ENCODE results near the gene AFAP1. TPM values are rescaled to one million over a fixed set of nuclear protein-coding genes. Genes with fewer than 3 reads are reported as not detected.
A peak's percentile ranks its signal among the peaks of the same experiment; 100 is the strongest.

AFAP1 gene
- total RNA-seq, 1 donor from 2014 or later: 28.7 TPM

GRCh38 chr4:7756071-7756470 lies 183.6 kb downstream of the AFAP1 start:
- no peak for DNase-seq
- Histone ChIP-seq H3K27ac (no peak overlapping the region), H3K27me3 (no peaks in the 10 kb centered on the region), H3K9me3 (no peaks in the 10 kb centered on the region), H3K36me3 (peaks cover 6% of the 10 kb centered on the region), H3K4me3 (no peak overlapping the region), H3K4me1 (peaks cover 6% of the 10 kb centered on the region)
- intact Hi-C loops (cut with DNase I): no loop called here
- TF ChIP-seq, protein P1, sequence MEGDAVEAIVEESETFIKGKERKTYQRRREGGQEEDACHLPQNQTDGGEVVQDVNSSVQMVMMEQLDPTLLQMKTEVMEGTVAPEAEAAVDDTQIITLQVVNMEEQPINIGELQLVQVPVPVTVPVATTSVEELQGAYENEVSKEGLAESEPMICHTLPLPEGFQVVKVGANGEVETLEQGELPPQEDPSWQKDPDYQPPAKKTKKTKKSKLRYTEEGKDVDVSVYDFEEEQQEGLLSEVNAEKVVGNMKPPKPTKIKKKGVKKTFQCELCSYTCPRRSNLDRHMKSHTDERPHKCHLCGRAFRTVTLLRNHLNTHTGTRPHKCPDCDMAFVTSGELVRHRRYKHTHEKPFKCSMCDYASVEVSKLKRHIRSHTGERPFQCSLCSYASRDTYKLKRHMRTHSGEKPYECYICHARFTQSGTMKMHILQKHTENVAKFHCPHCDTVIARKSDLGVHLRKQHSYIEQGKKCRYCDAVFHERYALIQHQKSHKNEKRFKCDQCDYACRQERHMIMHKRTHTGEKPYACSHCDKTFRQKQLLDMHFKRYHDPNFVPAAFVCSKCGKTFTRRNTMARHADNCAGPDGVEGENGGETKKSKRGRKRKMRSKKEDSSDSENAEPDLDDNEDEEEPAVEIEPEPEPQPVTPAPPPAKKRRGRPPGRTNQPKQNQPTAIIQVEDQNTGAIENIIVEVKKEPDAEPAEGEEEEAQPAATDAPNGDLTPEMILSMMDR (IDR thresholded peaks at IDR 0.05): no peak
- no peak for ATAC-seq

GRCh38 chr4:7755561-7755960 lies 184.1 kb downstream of the AFAP1 start:
- Histone ChIP-seq H3K27ac (no peak overlapping the region), H3K4me1 (peaks cover 6% of the 10 kb centered on the region), H3K36me3 (peaks cover 1% of the 10 kb centered on the region), H3K4me3 (no peak overlapping the region), H3K9me3 (no peaks in the 10 kb centered on the region), H3K27me3 (no peaks in the 10 kb centered on the region)
- DNase-seq (no peak), ATAC-seq (no peak)
- TF ChIP-seq, protein P1 (IDR thresholded peaks at IDR 0.05): no peak
- intact Hi-C loops (cut with DNase I): no loop called here

DNA sequence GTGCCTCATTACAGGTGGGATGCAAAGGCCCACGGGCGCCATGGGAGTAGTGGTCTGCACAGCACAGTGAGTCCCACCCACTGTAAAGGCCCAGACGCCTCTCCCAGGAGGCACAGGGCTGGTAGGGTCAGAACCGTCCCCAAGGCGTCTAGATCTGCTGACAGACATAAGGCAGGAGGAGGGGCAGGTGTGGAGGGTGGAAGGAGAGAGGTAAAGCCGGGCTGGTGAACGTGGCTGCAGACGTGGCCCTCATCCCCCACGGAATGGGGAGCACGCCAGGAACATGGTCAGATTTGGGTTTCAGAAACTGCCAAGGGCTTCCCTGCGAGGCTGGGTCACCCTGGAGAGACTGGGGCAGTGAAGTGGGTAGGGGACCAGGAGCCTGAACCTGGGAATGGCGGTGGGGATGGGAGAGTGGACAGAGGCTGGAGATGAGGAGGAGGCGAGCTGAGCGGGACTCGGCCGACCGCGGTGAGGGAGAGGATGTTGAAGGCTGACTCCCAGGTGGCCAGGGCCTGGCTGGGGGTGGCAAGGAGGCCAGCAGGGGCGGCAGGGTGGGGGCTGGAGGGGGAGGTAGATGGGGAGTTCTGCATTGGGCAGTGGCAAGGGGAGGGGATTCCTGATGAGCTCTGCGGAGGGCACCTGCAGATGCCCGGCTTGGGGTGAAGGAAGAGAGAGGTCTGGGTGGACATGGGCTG lies 184.9 kb downstream of the AFAP1 start:
- Histone ChIP-seq H3K36me3 (no peaks in the 10 kb centered on the region), H3K27me3 (no peaks in the 10 kb centered on the region), H3K4me1 (peaks cover 11% of the 10 kb centered on the region), H3K9me3 (no peaks in the 10 kb centered on the region), H3K4me3 (no peak overlapping the region), H3K27ac (no peak overlapping the region)
- ATAC-seq (no peak), DNase-seq (no peak)
- TF ChIP-seq, protein P1 (IDR thresholded peaks at IDR 0.05): no peak
- intact Hi-C loops (cut with DNase I): no loop called here

DNA sequence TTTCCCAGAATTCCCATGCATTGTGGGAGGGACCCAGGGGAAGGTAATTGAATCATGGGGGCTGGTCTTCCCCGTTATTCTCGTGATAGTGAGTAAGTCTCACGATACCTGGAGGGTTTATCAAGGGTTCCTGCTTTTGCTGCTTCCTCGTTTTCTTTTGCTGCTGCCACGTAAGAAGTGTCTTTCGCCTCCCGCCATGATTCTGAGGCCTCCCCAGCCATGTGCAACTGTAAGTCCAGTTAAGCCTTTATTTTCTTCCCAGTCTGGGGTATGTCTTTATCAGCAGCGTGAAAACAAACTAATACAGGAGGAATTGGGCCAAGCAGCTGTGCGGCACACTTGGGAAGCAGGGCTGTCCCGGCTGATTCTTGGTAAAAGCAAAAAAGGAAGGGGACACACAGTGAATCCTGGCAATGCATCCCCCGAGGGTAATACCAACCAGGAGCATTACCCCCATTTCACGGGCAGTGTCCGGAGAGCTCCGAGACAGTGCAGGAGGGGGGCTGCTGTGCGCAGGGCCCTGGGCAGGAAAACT lies 185.7 kb downstream of the AFAP1 start:
- H3K4me1 ChIP-seq: peaks cover 13% of the 10 kb centered on the region
- intact Hi-C loops (cut with DNase I): no loop called here
- no peaks in the 10 kb centered on the region for H3K27me3 ChIP-seq
- DNase-seq: no peak
- no peaks in the 10 kb centered on the region for H3K36me3 ChIP-seq
- no peak overlapping the region for H3K27ac ChIP-seq
- H3K9me3 ChIP-seq: no peaks in the 10 kb centered on the region
- ATAC-seq: no peak
- TF ChIP-seq, protein P1 (IDR thresholded peaks at IDR 0.05): no peak
- H3K4me3 ChIP-seq: no peak overlapping the region

DNA sequence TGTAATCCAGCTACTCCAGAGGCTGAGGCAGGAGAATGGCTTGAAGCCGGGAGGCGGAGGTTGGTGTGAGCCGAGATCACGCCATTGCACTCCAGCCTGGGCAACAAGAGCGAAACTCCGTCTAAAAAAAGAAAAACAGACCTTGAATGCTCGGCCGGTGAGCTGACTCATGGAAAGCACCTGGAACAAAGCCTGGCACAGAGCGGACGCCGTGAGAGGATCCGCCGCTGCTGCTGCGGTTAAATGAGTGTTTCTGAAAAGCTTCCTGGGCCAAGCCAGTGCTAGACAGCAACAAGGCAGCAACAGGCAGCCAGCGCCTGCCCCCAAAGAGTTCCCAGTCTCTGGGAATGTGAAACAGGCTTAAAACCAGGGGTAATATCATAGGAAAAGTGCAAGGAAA lies 186.4 kb downstream of the AFAP1 start:
- intact Hi-C loops (cut with DNase I): no loop called here
- peak; percentile 21 for ATAC-seq
- H3K4me1 ChIP-seq: peaks cover 13% of the 10 kb centered on the region
- DNase-seq: no peak
- H3K36me3 ChIP-seq: no peaks in the 10 kb centered on the region
- H3K9me3 ChIP-seq: no peaks in the 10 kb centered on the region
- H3K27ac ChIP-seq: no peak overlapping the region
- H3K4me3 ChIP-seq: no peak overlapping the region
- no peaks in the 10 kb centered on the region for H3K27me3 ChIP-seq
- TF ChIP-seq, protein P1 (IDR thresholded peaks at IDR 0.05): no peak
